Loucy (cell line): ENCODE measurements around the gene DTNB.

Source experiments
- H2AFZ ChIP-seq: fragments of 200-600 bp; sonication (generic); 2 replicates; pipeline ENCODE4 v1.6.0; 2016; ENCODE audit warnings: antibody characterized with exemption, mild to moderate bottlenecking, low read length, moderate library complexity
- H3F3A ChIP-seq: fragments of 200-600 bp; 2 replicates; pipeline ENCODE4 v1.6.0; 2016; ENCODE audit warnings: antibody characterized with exemption, low read depth, mild to moderate bottlenecking
- H3K27me3 ChIP-seq: fragments of 200-600 bp; sonication (generic); 2 replicates; pipeline ENCODE4 v1.6.1; 2014; ENCODE audit warnings: low read length, mild to moderate bottlenecking; ENCODE audit not compliant: insufficient read depth, poor library complexity, severe bottlenecking
- H3K36me3 ChIP-seq: fragments of 200-600 bp; sonication (generic); 2 replicates; pipeline ENCODE4 v1.6.1; 2016; ENCODE audit warnings: low read length; ENCODE audit not compliant: insufficient read depth
- H3K4me1 ChIP-seq: fragments of 200-600 bp; sonication (generic); 2 replicates; pipeline ENCODE4 v1.5.1; 2014; ENCODE audit warnings: low read length, mild to moderate bottlenecking; ENCODE audit not compliant: insufficient read depth, poor library complexity, severe bottlenecking
- H3K4me2 ChIP-seq: fragments of 200-600 bp; sonication (generic); 2 replicates; pipeline ENCODE4 v1.6.0; 2014; ENCODE audit warnings: antibody characterized with exemption, low read length, low read depth, mild to moderate bottlenecking; ENCODE audit not compliant: poor library complexity, severe bottlenecking
- H3K4me3 ChIP-seq: fragments of 200-600 bp; sonication (generic); 2 replicates; pipeline ENCODE4 v1.5.1; 2014; ENCODE audit warnings: low read length, mild to moderate bottlenecking, mixed read lengths; ENCODE audit not compliant: poor library complexity, severe bottlenecking
- H3K79me2 ChIP-seq: fragments of 200-600 bp; sonication (generic); 2 replicates; pipeline ENCODE4 v1.6.1; 2014; ENCODE audit warnings: low read length; ENCODE audit not compliant: insufficient read depth
- H3K9ac ChIP-seq: fragments of 200-600 bp; sonication (generic); 2 replicates; pipeline ENCODE4 v1.6.0; 2014; ENCODE audit warnings: mild to moderate bottlenecking, low read depth, low read length, moderate library complexity; ENCODE audit not compliant: poor library complexity, severe bottlenecking
- H3K9me2 ChIP-seq: fragments of 200-600 bp; sonication (generic); replicated peaks from 2 replicates; pipeline ENCODE4 v1.6.1; 2016; ENCODE audit warnings: low read depth, low read length, mixed read lengths
- H3K9me3 ChIP-seq: fragments of 200-600 bp; sonication (generic); 2 replicates; pipeline ENCODE4 v1.6.1; 2014; ENCODE audit warnings: mild to moderate bottlenecking, antibody characterized with exemption, low read length, low read depth; ENCODE audit not compliant: insufficient read depth
- H4K20me1 ChIP-seq: fragments of 200-600 bp; sonication (generic); 2 replicates; pipeline ENCODE4 v1.6.0; 2014; ENCODE audit warnings: antibody characterized with exemption, low read length, mild to moderate bottlenecking; ENCODE audit not compliant: insufficient read depth, poor library complexity, severe bottlenecking
- EZH2phosphoT487 ChIP-seq: fragments of 200-600 bp; IDR thresholded peaks from 2 replicates; pipeline ENCODE4 v1.6.1; 2018; ENCODE audit warnings: antibody characterized with exemption, mild to moderate bottlenecking, moderate library complexity, borderline replicate concordance
- TF ChIP-seq, protein P1 (sequence below): fragments of 200-600 bp; sonication (generic); conservative IDR thresholded peaks from 2 replicates; pipeline ENCODE4 v1.5.1; 2014; ENCODE audit warnings: mild to moderate bottlenecking, antibody characterized with exemption, low read length

DTNB gene

DNA sequence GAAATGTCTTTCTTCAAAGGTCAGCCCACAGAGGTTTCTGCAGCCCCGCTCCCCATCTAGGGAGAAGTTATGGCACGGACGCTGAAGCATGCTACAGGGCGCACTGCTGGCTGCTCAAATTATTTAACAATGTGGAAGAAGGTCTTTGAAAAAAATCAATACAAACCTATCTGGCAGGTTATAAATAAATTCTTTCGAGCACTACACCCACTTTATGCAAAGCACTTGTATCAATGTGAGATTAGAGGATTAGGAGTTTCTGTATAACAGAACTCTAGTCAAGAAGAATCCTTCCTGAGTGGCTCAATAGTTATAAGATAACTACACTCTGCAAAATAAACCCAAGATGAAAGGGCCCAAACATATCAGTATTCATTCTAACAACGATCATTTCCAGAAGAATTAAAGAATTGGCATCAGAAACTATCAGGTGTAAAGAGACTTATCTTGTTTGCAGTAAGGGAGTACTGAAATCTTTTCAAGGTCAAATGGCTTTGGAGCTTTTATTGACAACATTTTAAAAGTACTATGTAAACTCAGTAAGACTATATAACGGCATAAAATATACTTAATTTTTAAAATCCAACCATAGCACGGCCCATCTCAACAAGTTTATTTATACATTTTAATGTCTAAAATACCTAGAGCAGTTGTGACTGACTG lies 228.6 kb downstream of the DTNB start:
- H3K4me2 ChIP-seq, result no peak overlapping the region

DNA sequence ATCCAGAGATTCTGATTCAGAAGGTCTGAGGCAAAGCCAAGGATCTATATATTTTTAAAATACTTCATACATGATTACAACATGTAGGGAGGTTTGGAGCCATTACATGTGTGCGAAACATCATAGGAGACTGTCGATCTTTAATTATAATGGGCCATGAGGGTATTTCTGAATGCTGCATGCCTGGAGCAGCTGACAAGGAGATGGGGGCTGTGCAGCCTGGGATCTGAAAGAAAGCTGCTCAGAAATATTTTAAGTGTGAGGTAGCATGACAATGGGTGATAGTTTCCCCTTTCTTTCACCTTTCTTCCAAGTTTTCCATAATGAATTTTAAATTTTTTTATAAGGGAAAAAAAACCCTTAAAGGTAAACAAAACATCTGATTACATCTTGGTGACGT lies 229.6 kb downstream of the DTNB start:
- Histone ChIP-seq H3K9ac (no peak overlapping the region), H3K9me2 (no peaks in the 10 kb centered on the region), H3K9me3 (no peaks in the 10 kb centered on the region), H3K79me2 (no peaks in the 10 kb centered on the region), H3K4me1 (no peaks in the 10 kb centered on the region), H2AFZ (no peak overlapping the region), H3K36me3 (no peaks in the 10 kb centered on the region), H3K27me3 (no peaks in the 10 kb centered on the region), H3K4me2 (no peak overlapping the region), H3F3A (no peaks in the 10 kb centered on the region), H4K20me1 (no peaks in the 10 kb centered on the region), H3K4me3 (no peak overlapping the region)
- TF ChIP-seq, protein P1, sequence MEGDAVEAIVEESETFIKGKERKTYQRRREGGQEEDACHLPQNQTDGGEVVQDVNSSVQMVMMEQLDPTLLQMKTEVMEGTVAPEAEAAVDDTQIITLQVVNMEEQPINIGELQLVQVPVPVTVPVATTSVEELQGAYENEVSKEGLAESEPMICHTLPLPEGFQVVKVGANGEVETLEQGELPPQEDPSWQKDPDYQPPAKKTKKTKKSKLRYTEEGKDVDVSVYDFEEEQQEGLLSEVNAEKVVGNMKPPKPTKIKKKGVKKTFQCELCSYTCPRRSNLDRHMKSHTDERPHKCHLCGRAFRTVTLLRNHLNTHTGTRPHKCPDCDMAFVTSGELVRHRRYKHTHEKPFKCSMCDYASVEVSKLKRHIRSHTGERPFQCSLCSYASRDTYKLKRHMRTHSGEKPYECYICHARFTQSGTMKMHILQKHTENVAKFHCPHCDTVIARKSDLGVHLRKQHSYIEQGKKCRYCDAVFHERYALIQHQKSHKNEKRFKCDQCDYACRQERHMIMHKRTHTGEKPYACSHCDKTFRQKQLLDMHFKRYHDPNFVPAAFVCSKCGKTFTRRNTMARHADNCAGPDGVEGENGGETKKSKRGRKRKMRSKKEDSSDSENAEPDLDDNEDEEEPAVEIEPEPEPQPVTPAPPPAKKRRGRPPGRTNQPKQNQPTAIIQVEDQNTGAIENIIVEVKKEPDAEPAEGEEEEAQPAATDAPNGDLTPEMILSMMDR, result no peak
- TF ChIP-seq EZH2phosphoT487, result no peak

More for the DNA sequence above, 228.6 kb downstream of the DTNB start:
- no peaks in the 10 kb centered on the region for H3K9me3 ChIP-seq
- H3K36me3 ChIP-seq, result no peaks in the 10 kb centered on the region
- H3K4me3 ChIP-seq, result no peak overlapping the region
- H3K9ac ChIP-seq, result no peak overlapping the region
- H3K9me2 ChIP-seq, result no peaks in the 10 kb centered on the region
- TF ChIP-seq EZH2phosphoT487, result no peak
- TF ChIP-seq, protein P1, result no peak
- no peaks in the 10 kb centered on the region for H3K27me3 ChIP-seq
- H2AFZ ChIP-seq, result no peak overlapping the region
- H3F3A ChIP-seq, result no peaks in the 10 kb centered on the region
- H3K79me2 ChIP-seq, result no peaks in the 10 kb centered on the region
- no peaks in the 10 kb centered on the region for H4K20me1 ChIP-seq
- H3K4me1 ChIP-seq, result no peaks in the 10 kb centered on the region

DNA sequence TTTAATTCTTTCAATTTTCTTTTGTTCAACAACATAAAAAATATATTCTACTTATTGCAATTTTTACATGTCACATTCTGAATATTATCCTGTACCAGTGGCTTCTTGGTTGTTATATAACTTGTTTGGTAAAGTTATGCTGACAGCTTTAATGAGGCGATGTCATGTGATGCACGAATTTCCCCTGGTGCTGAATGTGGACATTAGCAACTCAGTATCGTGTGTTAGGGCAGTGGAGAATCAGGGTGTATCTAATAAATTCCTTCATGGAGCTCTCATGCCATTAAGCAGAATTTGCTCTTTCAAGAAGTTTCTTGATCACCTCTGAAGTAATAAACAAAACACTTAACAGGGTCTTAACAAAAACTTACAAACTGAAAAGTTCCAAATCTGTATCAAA lies 232.0 kb downstream of the DTNB start:
- Histone ChIP-seq H4K20me1 (no peaks in the 10 kb centered on the region), H3K9me2 (no peaks in the 10 kb centered on the region), H3K4me1 (no peaks in the 10 kb centered on the region), H3K4me3 (no peak overlapping the region), H3K36me3 (no peaks in the 10 kb centered on the region), H2AFZ (no peak overlapping the region), H3K4me2 (no peak overlapping the region), H3K9ac (no peak overlapping the region), H3K27me3 (no peaks in the 10 kb centered on the region), H3F3A (no peaks in the 10 kb centered on the region), H3K79me2 (no peaks in the 10 kb centered on the region), H3K9me3 (no peaks in the 10 kb centered on the region)
- no peak for TF ChIP-seq EZH2phosphoT487
- TF ChIP-seq, protein P1, result no peak
